ENCODE measurements around the gene TIAM2. TPM values are rescaled to one million over a fixed set of nuclear protein-coding genes. Genes with fewer than 3 reads are reported as not detected.

TIAM2 gene
- total and polyA plus RNA-seq, 2 donors (not counting 3 experiments of a cell fraction or from before 2014, with no cell fraction given) = 9.6 to 18.5 TPM

- no peak for DNase-seq (ENCODE audit: low read depth, low spot score)
- no peaks in the 10 kb centered on the region for H4K20me1 ChIP-seq (replicated peaks; ENCODE audit: control insufficient read depth, extremely low read depth, insufficient read depth, low read length)
- FAIRE-seq = no peak
- ChIA-PET CTCF (interaction anchor here (1.2 to 9.5 kb wide), 3 partner anchors 10 to 569 kb away, joined by 3 to 292 read pairs (median 5); no protein-coding TSS in a partner anchor), POLR2A (no interaction called here)
- no peak overlapping the region for H3K4me3 ChIP-seq (replicated peaks in 1 of 3; ENCODE audit: insufficient read depth in 1 of 3, low read depth in 1 of 3, low read length in 3 of 3)
- no peak overlapping the region for H2AFZ ChIP-seq (ENCODE audit: low read depth, low read length)
- H3K9me3 ChIP-seq (replicated peaks; ENCODE audit: control insufficient read depth, insufficient read depth, low read length) = no peaks in the 10 kb centered on the region
- H3K9me1 ChIP-seq (replicated peaks; ENCODE audit: control insufficient read depth, extremely low read depth, insufficient read depth, low read length) = no peaks in the 10 kb centered on the region
- no peaks in the 10 kb centered on the region for H3K79me2 ChIP-seq (ENCODE audit: control insufficient read depth, insufficient read depth, low read length)
- dilution Hi-C loops (cut with MboI; ENCODE audit: extremely low pct_ligation_motif_present, low sequenced_read_pairs) (no loop called here), intact Hi-C loops (cut with micrococcal nuclease) (loop anchor here (5.0 kb wide), 2 partner anchors 248 to 378 kb away; partner anchors contain the start of gene TIAM2)
- no peaks in the 10 kb centered on the region for H3K4me1 ChIP-seq (ENCODE audit: control insufficient read depth, extremely low read depth, insufficient read depth, low read length)
- H3K36me3 ChIP-seq (ENCODE audit: control insufficient read depth in 2 of 2, extremely low read depth in 1 of 2, insufficient read depth in 2 of 2, low read length in 2 of 2) = peaks cover 3% of the 10 kb centered on the region in 2 experiments
- H3K27ac ChIP-seq (ENCODE audit: insufficient read depth, low read depth, low read length) = no peak overlapping the region
- no peak overlapping the region for H3K4me2 ChIP-seq (ENCODE audit: insufficient read depth, low read length)
- no peaks in the 10 kb centered on the region for H3K27me3 ChIP-seq (ENCODE audit: control insufficient read depth in 2 of 2, insufficient read depth in 2 of 2, low read length in 2 of 2)
- no peak for TF ChIP-seq JUN (IDR thresholded peaks at IDR 0.05; ENCODE audit: borderline replicate concordance, insufficient read depth, insufficient read length, low read depth)
- no peak for TF ChIP-seq CTCF (IDR thresholded peaks at IDR 0.05; ENCODE audit: extremely low read depth in 1 of 2, insufficient read depth in 1 of 2, low read depth in 1 of 2, low read length in 2 of 2)
- no peak for TF ChIP-seq MYC (IDR thresholded peaks at IDR 0.05; ENCODE audit: low read depth, low read length)
- no peak for TF ChIP-seq GATA2 (IDR thresholded peaks at IDR 0.05; ENCODE audit: insufficient read depth, insufficient read length, low read depth, low read length)
- TF ChIP-seq MAX (IDR thresholded peaks at IDR 0.05; ENCODE audit: insufficient read depth, insufficient read length) = no peak
- no peak overlapping the region for H3K9ac ChIP-seq (replicated peaks; ENCODE audit: extremely low read depth, insufficient read depth, low read length)
- BruUV-seq (replicated peaks) = no TSS peak
These were observed 250.1 kb downstream of the TIAM2 start for GRCh38 chr6:155245193-155245592.

All from endothelial cell of umbilical vein (primary cell).